CD4-positive, CD25-positive, alpha-beta regulatory T cell (primary cell): ENCODE results near the gene SRSF3. TPM values are rescaled to one million over a fixed set of nuclear protein-coding genes. Genes with fewer than 3 reads are reported as not detected.

ENCODE experiments used
- ATAC-seq, 2 donors: fragments of 150-1000 bp; cut with Tn5 transposase; one replicate each; pipeline ENCODE4 v1.10.0; 2021; ENCODE audit warnings: low read depth in 2 of 2, moderate number of reproducible peaks in 2 of 2, moderate library complexity in 1 of 2
- DNase-seq, 3 donors: peaks; one replicate each; pipeline versions ENCODE4 v3.0.0 to v3.0.0-alpha.2; 2012 to 2022; ENCODE audit warnings: mixed read lengths in 1 of 3
- H3K27ac ChIP-seq: one replicate; pipeline ENCODE4 v1.7.0; 2013; ENCODE audit warnings: mild to moderate bottlenecking, low read length; ENCODE audit not compliant: insufficient read depth, poor library complexity, severe bottlenecking
- H3K27me3 ChIP-seq: one replicate; pipeline ENCODE4 v1.7.0; 2013; ENCODE audit warnings: low read length; ENCODE audit not compliant: control insufficient read depth, insufficient read depth
- H3K36me3 ChIP-seq: one replicate; pipeline ENCODE4 v1.7.0; 2013; ENCODE audit warnings: mild to moderate bottlenecking, low read length, moderate library complexity; ENCODE audit not compliant: control insufficient read depth, insufficient read depth
- H3K4me1 ChIP-seq: 2 replicates; pipeline ENCODE4 v1.7.0; 2013; ENCODE audit warnings: mild to moderate bottlenecking, low read length; ENCODE audit not compliant: insufficient read depth, control insufficient read depth, poor library complexity, severe bottlenecking
- H3K4me3 ChIP-seq: one replicate; pipeline ENCODE4 v1.7.0; 2013; ENCODE audit warnings: low read depth, mild to moderate bottlenecking, low read length, moderate library complexity
- H3K9me3 ChIP-seq, 2 experiments: 1 replicate in 1 of 2; 2 replicates in 1 of 2; pipeline ENCODE4 v1.7.0; 2013; ENCODE audit warnings: low read length in 2 of 2, mild to moderate bottlenecking in 1 of 2, moderate library complexity in 1 of 2; ENCODE audit not compliant: control insufficient read depth in 2 of 2
- H3K27ac Mint-ChIP-seq, 3 donors: one replicate each; pipeline ENCODE4 v1.8.0; 2020 to 2022; ENCODE audit warnings: mild to moderate bottlenecking in 3 of 3, mixed read lengths in 3 of 3, moderate library complexity in 2 of 3
- H3K27me3 Mint-ChIP-seq: one replicate; pipeline ENCODE4 v1.8.0; 2022; ENCODE audit warnings: mild to moderate bottlenecking, mixed read lengths
- H3K36me3 Mint-ChIP-seq: one replicate; pipeline ENCODE4 v1.8.0; 2020; ENCODE audit warnings: mixed read lengths
- H3K4me1 Mint-ChIP-seq, 4 donors: one replicate each; pipeline ENCODE4 v1.8.0; 2020 to 2022; ENCODE audit warnings: mixed read lengths in 4 of 4, mild to moderate bottlenecking in 1 of 4
- H3K4me3 Mint-ChIP-seq, 4 donors: one replicate each; pipeline ENCODE4 v1.8.0; 2020 to 2022; ENCODE audit warnings: mild to moderate bottlenecking in 4 of 4, mixed read lengths in 4 of 4, moderate library complexity in 3 of 4
- H3K9me3 Mint-ChIP-seq, 7 donors: one replicate each; pipeline ENCODE4 v1.8.0; 2020 to 2022; ENCODE audit warnings: mixed read lengths in 7 of 7, mild to moderate bottlenecking in 3 of 7, moderate library complexity in 2 of 7
- polyA plus RNA-seq, 4 donors: library from polyadenylated mRNA; unstranded; fragments of 300-500 nt; fragmentation: Illumina TruSeq; gene quantifications; one replicate each; pipeline ENCODE4 v1.2.3, GENCODE V29; 2021
- total RNA-seq: library from RNA; stranded (reverse); gene quantifications from one replicate; pipeline ENCODE4 v1.2.3, GENCODE V29; 2022

SRSF3 gene
- total and polyA plus RNA-seq, 5 donors from 2014 or later = 398 to 731 (median 413) TPM

DNA sequence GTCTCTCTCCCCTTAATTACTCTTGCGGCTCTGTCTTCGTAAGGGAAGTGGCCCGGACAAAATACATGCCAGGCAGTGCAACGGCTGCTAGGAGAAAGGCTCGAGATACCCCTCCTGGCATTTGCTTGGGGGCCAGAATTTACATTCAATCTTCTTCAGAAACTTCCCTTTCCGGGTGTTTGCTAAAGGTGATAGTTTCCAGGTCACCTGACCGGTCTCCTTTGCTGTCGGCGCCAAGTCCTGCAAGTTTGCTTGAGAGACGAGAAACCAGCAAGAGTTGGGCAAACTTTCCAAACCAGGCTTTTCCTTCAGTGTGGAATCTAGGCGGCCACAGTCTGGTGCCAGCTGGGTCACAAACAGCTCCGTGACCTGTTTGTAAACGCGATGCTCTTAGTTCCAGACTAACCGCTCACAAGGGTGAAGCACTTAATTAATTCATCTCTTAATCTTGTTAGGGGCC is 563 bp upstream of the SRSF3 start:
- H3K36me3 Mint-ChIP-seq = peaks cover 33% of the 10 kb centered on the region
- Histone ChIP-seq H3K4me1 (peaks cover 35% of the 10 kb centered on the region), H3K4me3 (peak overlapping the region; percentile 82), H3K27me3 (no peaks in the 10 kb centered on the region), H3K27ac (peak overlapping the region; percentile 98), H3K9me3 (no peaks in the 10 kb centered on the region), H3K36me3 (peaks cover 22% of the 10 kb centered on the region)
- H3K4me3 Mint-ChIP-seq = peak overlapping the region; percentile 94 to 100 (median 97)
- peaks cover 0 to 4% (median 2%) of the 10 kb centered on the region in 7 donors for H3K9me3 Mint-ChIP-seq
- DNase-seq (peak in 2 of 3 donors; percentile 37 to 78), ATAC-seq (peak; percentile 1 to 17)
- peaks cover 5 to 39% (median 28%) of the 10 kb centered on the region in 4 donors for H3K4me1 Mint-ChIP-seq
- H3K27ac Mint-ChIP-seq = peak overlapping the region; percentile 98 to 100 (median 100)
- peaks cover 7% of the 10 kb centered on the region for H3K27me3 Mint-ChIP-seq

DNA sequence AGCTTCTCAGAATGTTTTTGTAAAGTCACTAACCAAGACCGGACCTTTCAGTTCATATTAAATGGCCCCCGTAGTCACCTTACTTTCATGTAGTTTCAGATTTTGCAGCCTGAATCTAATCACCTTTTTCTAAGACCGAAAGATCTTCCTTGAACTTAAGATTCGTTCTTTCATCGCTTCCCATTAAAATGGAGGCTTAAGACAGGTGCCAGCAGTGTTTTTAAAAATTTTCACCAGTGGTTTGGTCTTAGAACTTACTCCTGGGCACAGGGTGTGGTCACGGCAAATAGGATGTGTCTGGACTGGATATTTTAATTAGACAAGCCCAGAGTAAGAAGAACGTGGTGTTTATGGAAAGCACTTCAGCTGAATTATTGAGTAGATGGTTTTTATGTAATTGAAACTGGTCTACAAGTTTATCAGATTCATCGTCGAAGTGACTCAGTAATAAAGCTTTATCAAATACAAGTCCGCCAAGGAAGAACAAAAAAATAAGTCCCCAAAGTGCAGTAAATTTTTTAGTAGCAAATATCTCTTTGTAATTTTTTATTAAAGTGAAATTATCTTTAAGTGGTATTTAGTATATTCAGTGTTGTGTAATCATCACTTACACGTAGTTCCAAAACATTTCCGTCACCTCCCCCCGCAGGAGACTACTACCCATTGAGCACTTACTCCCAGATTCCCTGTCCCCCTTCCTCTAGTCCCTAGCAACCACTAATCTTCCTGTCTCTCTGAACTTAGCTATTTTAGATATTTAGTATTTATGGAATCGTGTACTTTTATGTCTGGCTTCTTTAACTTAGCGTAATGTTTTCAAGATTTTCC is 868 bp downstream of the SRSF3 start:
- peaks cover 0 to 5% (median 2%) of the 10 kb centered on the region in 7 donors for H3K9me3 Mint-ChIP-seq
- peaks cover 7% of the 10 kb centered on the region for H3K27me3 Mint-ChIP-seq
- H3K4me3 ChIP-seq = peak overlapping the region; percentile 100
- no peak for ATAC-seq
- peaks cover 36% of the 10 kb centered on the region for H3K36me3 ChIP-seq
- peaks cover 49% of the 10 kb centered on the region for H3K4me1 ChIP-seq
- H3K4me1 Mint-ChIP-seq = peaks cover 17 to 53% (median 40%) of the 10 kb centered on the region in 4 donors
- no peaks in the 10 kb centered on the region for H3K27me3 ChIP-seq
- H3K36me3 Mint-ChIP-seq = peaks cover 48% of the 10 kb centered on the region
- peak overlapping the region; percentile 98 for H3K27ac ChIP-seq
- no peaks in the 10 kb centered on the region for H3K9me3 ChIP-seq
- DNase-seq = peak in 2 of 3 donors; percentile 46 to 54
- peak overlapping the region; percentile 98 to 100 (median 100) for H3K27ac Mint-ChIP-seq
- peak overlapping the region; percentile 94 to 100 (median 97) for H3K4me3 Mint-ChIP-seq

DNA sequence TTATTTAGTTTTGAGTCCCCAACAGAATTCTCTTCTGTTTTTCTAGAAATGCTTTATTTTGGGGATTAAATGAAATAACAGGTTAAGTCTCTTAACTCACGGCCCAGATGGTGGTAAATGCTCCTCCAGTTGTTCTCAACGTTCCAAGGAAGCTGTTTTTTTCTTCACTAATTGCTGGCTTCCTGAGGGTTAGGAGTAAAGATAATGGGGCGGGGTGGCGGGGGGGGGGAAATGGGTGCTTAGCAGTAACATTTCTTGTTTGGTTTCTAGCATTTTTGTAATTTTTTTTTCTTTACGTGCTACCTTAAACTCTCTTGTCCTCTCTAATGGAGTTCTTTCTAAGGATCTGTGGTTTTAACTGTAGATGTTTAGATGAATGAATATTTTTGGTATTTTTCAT is 2.2 kb downstream of the SRSF3 start:
- DNase-seq = peak in 1 of 3 donors; percentile 36
- Mint-ChIP-seq H3K27ac (peak overlapping the region; percentile 34 to 100 (median 98)), H3K4me3 (peak overlapping the region; percentile 94 to 100 (median 97)), H3K4me1 (peaks cover 22 to 62% (median 48%) of the 10 kb centered on the region in 4 donors), H3K36me3 (peaks cover 57% of the 10 kb centered on the region), H3K9me3 (peaks cover 0 to 5% (median 2%) of the 10 kb centered on the region in 7 donors), H3K27me3 (peaks cover 7% of the 10 kb centered on the region)
- Histone ChIP-seq H3K27ac (peak overlapping the region; percentile 98), H3K4me1 (peaks cover 62% of the 10 kb centered on the region), H3K27me3 (no peaks in the 10 kb centered on the region), H3K4me3 (peak overlapping the region; percentile 100), H3K36me3 (peaks cover 49% of the 10 kb centered on the region), H3K9me3 (no peaks in the 10 kb centered on the region)
- ATAC-seq = no peak

DNA sequence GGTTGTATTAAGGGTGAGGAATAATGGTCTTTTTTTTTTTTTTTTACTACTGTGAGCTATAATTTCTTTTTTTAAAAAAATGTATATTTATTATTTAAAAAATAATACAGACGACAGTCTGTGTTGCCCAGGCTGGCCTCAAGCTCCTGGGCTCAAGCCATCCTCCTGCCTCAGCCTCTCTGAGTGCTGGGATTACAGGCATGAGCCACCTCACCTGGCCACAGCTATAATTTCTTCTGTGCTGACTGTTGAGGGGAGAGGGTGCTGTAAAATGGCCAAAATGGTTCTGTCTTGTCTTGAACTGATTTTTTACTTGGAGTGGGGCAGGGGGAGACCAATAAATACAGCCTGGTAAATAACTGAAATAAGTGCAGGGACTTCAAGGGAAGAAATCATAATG is 3.6 kb downstream of the SRSF3 start:
- no peaks in the 10 kb centered on the region for H3K27me3 ChIP-seq
- DNase-seq (no peak), ATAC-seq (no peak)
- peak overlapping the region; percentile 98 for H3K27ac ChIP-seq
- H3K4me3 Mint-ChIP-seq = peak overlapping the region; percentile 94 to 100 (median 97)
- H3K9me3 Mint-ChIP-seq = peaks cover 0 to 5% (median 2%) of the 10 kb centered on the region in 7 donors
- peak overlapping the region; percentile 100 for H3K4me3 ChIP-seq
- peaks cover 63% of the 10 kb centered on the region for H3K36me3 ChIP-seq
- H3K27me3 Mint-ChIP-seq = peaks cover 7% of the 10 kb centered on the region
- no peaks in the 10 kb centered on the region for H3K9me3 ChIP-seq
- peaks cover 29 to 69% (median 53%) of the 10 kb centered on the region in 4 donors for H3K4me1 Mint-ChIP-seq
- H3K4me1 ChIP-seq = peaks cover 74% of the 10 kb centered on the region
- H3K27ac Mint-ChIP-seq = peak overlapping the region; percentile 48 to 98 (median 91)
- H3K36me3 Mint-ChIP-seq = peaks cover 71% of the 10 kb centered on the region

DNA sequence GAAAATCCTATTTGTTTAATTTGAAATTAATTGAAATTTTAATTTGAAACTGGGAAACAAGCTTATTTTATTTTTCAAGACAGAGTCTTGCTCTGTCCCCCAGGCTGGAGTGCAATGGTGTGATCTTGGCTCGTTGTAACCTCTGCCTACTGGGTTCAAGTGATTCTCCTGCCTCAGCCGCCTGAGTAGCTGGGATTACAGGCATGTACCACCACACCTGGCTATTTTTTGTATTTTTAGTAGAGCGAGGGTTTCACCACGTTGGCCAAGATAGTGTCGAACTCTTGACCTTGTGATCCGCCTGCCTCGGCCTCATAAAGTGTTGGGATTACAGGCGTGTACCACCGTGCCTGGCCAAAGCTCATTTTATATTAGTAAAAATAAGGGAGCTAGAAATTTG is 4.2 kb downstream of the SRSF3 start:
- peaks cover 7% of the 10 kb centered on the region for H3K27me3 Mint-ChIP-seq
- H3K27me3 ChIP-seq = no peaks in the 10 kb centered on the region
- peaks cover 0 to 5% (median 2%) of the 10 kb centered on the region in 7 donors for H3K9me3 Mint-ChIP-seq
- H3K4me1 Mint-ChIP-seq = peaks cover 29 to 72% (median 54%) of the 10 kb centered on the region in 4 donors
- H3K4me3 ChIP-seq = peak overlapping the region; percentile 100
- no peaks in the 10 kb centered on the region for H3K9me3 ChIP-seq
- ATAC-seq (no peak), DNase-seq (no peak)
- peak overlapping the region; percentile 94 to 98 (median 95) for H3K4me3 Mint-ChIP-seq
- peak overlapping the region; percentile 89 to 98 (median 91) for H3K27ac Mint-ChIP-seq
- H3K36me3 ChIP-seq = peaks cover 69% of the 10 kb centered on the region
- H3K4me1 ChIP-seq = peaks cover 74% of the 10 kb centered on the region
- H3K36me3 Mint-ChIP-seq = peaks cover 73% of the 10 kb centered on the region
- peak overlapping the region; percentile 98 for H3K27ac ChIP-seq

DNA sequence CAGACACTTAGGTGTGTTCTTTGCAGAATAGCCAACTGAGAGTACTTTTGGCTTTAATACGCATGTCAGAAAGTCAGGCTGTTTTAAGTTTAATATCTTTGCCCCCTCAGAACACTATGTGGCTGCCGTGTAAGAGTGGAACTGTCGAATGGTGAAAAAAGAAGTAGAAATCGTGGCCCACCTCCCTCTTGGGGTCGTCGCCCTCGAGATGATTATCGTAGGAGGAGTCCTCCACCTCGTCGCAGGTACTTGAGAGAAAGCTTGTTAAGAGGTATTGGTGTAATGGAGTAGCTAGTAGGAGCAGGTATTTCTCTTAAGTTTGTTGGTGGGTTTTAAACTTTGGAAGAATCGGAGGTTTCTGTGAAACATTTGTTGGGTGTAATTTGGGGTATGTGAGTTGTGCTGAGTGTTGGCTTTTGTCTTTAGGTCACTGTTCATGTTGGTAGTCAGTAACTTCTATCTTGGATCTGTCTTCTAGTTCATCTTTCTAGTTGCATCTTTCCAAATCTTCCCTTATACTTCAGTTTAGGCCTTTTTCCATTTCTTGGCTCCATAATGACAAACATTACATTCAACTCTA is 4.7 kb downstream of the SRSF3 start:
- Histone ChIP-seq H3K27ac (peak overlapping the region; percentile 98), H3K36me3 (peaks cover 74% of the 10 kb centered on the region), H3K27me3 (no peaks in the 10 kb centered on the region), H3K4me1 (peaks cover 74% of the 10 kb centered on the region), H3K9me3 (no peaks in the 10 kb centered on the region), H3K4me3 (peak overlapping the region; percentile 100)
- DNase-seq (no peak), ATAC-seq (no peak)
- peaks cover 29 to 72% (median 56%) of the 10 kb centered on the region in 4 donors for H3K4me1 Mint-ChIP-seq
- peak overlapping the region; percentile 89 to 98 (median 91) for H3K27ac Mint-ChIP-seq
- H3K4me3 Mint-ChIP-seq = peak overlapping the region; percentile 94 to 98 (median 95)
- peaks cover 6% of the 10 kb centered on the region for H3K27me3 Mint-ChIP-seq
- H3K36me3 Mint-ChIP-seq = peaks cover 78% of the 10 kb centered on the region
- peaks cover 0 to 5% (median 2%) of the 10 kb centered on the region in 7 donors for H3K9me3 Mint-ChIP-seq

DNA sequence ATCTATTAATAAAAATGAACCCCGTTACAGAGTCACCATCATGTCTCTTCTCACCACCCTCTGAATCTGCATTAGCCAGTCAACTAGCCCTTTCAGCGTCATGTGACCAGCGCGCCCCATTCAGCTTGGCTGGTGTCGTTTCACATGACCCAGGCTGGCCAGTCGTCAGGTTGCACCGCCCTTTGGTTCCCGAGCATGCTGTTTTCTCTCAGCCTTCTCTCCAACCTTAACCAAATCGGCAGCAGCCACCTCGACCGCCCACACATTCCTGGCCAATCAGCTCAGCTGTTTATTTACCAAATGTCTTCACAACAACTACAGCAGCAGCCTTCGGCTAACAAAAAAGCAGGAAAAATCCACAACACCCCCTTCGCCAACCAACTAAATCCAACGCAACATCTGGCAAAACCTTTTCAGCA is 5.6 kb downstream of the SRSF3 start:
- H3K27me3 ChIP-seq = no peaks in the 10 kb centered on the region
- Mint-ChIP-seq H3K36me3 (peaks cover 83% of the 10 kb centered on the region), H3K27ac (peak overlapping the region; percentile 56 to 98 (median 91)), H3K4me1 (peaks cover 33 to 79% (median 62%) of the 10 kb centered on the region in 4 donors), H3K9me3 (peaks cover 0 to 2% (median 0%) of the 10 kb centered on the region in 7 donors), H3K27me3 (no peaks in the 10 kb centered on the region), H3K4me3 (peak overlapping the region; percentile 94 to 98 (median 95))
- H3K4me1 ChIP-seq = peaks cover 84% of the 10 kb centered on the region
- peaks cover 84% of the 10 kb centered on the region for H3K36me3 ChIP-seq
- H3K9me3 ChIP-seq = no peaks in the 10 kb centered on the region
- peak overlapping the region; percentile 98 for H3K27ac ChIP-seq
- DNase-seq = peak; percentile 60 to 76 (median 61)
- peak; percentile 66 to 69 for ATAC-seq
- peak overlapping the region; percentile 100 for H3K4me3 ChIP-seq
